HCT116 (cell line): ENCODE data around the gene LARP1. TPM values are rescaled to one million over a fixed set of nuclear protein-coding genes. Genes with fewer than 3 reads are reported as not detected.

Experiments
- ATAC-seq: fragments of 200-7000 bp; cut with Tn5 transposase; 2 replicates; pipeline ENCODE4 v1.9.1; 2020; ENCODE audit warnings: mild to moderate bottlenecking, moderate library complexity
- BruUV-seq: library from RNA; stranded (reverse); fragments of 400-500 nt; replicated peaks from 2 replicates; lab custom pipeline; 2021; lab: Mats Ljungman, UMichigan
- CTCF ChIA-PET: fragments of 300-600 bp; sonication (Branson Sonifier 250); formaldehyde crosslinking; loops from one replicate; lab custom pipeline; 2021; ENCODE audit warnings: antibody characterized with exemption; lab: Charles Lee
- POLR2A ChIA-PET: fragments of 300-600, 350-600 bp; sonication (Branson Sonifier 250); formaldehyde crosslinking; loops from one replicate; lab custom pipeline; 2021; ENCODE audit warnings: antibody characterized with exemption; lab: Charles Lee
- RAD21 ChIA-PET, 2 experiments: fragments of 300-600 bp; sonication (Branson Sonifier 250); formaldehyde crosslinking; loops; one replicate each; lab custom pipeline; 2023; ENCODE audit warnings: low total read pairs in 2 of 2; ENCODE audit not compliant: uncharacterized antibody in 2 of 2, unreplicated experiment in 2 of 2, low non-redundant PET in 1 of 2; lab: Charles Lee
- DNase-seq: peaks from one replicate; pipeline ENCODE4 v3.0.0-alpha.2; 2010; ENCODE audit warnings: low read depth, low spot score
- H2AFZ ChIP-seq: fragments of 200-600 bp; shearing (Covaris generic), sonication (generic); 2 replicates; pipeline ENCODE4 v1.6.1; 2017; ENCODE audit warnings: low read depth, mixed run types, mixed read lengths, antibody characterized with exemption, low read length; ENCODE audit not compliant: poor library complexity, severe bottlenecking
- H3K27ac ChIP-seq: 2 replicates; pipeline ENCODE4 v1.5.1; 2012; ENCODE audit warnings: low read depth, low read length
- H3K27me3 ChIP-seq: fragments of 200-600 bp; sonication (generic); 2 replicates; pipeline ENCODE4 v1.6.1; 2016; ENCODE audit warnings: mixed run types, low read length, mixed read lengths; ENCODE audit not compliant: insufficient read depth
- H3K36me3 ChIP-seq, 2 experiments: fragments of 200-500 bp in 1 of 2; fragments of 200-600 bp in 1 of 2; sonication (Bioruptor generic) in 1 of 2; sonication (generic) in 1 of 2; 2 replicates each; pipeline versions ENCODE4 v1.5.1 to v1.6.1; 2014 to 2016; ENCODE audit warnings: low read length in 2 of 2, inconsistent platforms in 1 of 2, mixed read lengths in 1 of 2, mixed run types in 1 of 2; ENCODE audit not compliant: insufficient read depth in 2 of 2, control insufficient read depth in 1 of 2
- H3K4me1 ChIP-seq, 2 experiments: fragments of 200-600 bp in 1 of 2; sonication (generic) in 1 of 2; 2 replicates each; pipeline versions ENCODE4 v1.5.1 to v1.6.1; 2012 to 2017; ENCODE audit warnings: low read length in 2 of 2, inconsistent platforms in 1 of 2, mild to moderate bottlenecking in 1 of 2, mixed read lengths in 1 of 2, mixed run types in 1 of 2, moderate library complexity in 1 of 2; ENCODE audit not compliant: insufficient read depth in 2 of 2, control insufficient read depth in 1 of 2
- H3K4me2 ChIP-seq: fragments of 200-600 bp; sonication (generic); 2 replicates; pipeline ENCODE4 v1.6.1; 2017; ENCODE audit warnings: mixed run types, low read length, mixed read lengths
- H3K4me3 ChIP-seq, 2 experiments: fragments of 200-600 bp in 1 of 2; sonication (generic) in 1 of 2; replicated peaks in 1 of 2; 2 replicates each; pipeline ENCODE4 v1.5.1; 2011 to 2016; ENCODE audit warnings: low read length in 2 of 2, control low read depth in 1 of 2, low read depth in 1 of 2, mild to moderate bottlenecking in 1 of 2, mixed read lengths in 1 of 2, mixed run types in 1 of 2
- H3K79me2 ChIP-seq: fragments of 200-600 bp; sonication (generic); 2 replicates; pipeline ENCODE4 v1.6.1; 2017; ENCODE audit warnings: mild to moderate bottlenecking, mixed run types, low read length, moderate library complexity, mixed read lengths; ENCODE audit not compliant: insufficient read depth
- H3K9ac ChIP-seq: fragments of 200-600 bp; sonication (generic); 2 replicates; pipeline ENCODE4 v1.6.1; 2016; ENCODE audit warnings: low read length, mixed read lengths
- H3K9me2 ChIP-seq: fragments of 200-600 bp; sonication (generic), shearing (Covaris generic); 2 replicates; pipeline ENCODE4 v1.6.1; 2017; ENCODE audit warnings: mixed run types, mild to moderate bottlenecking, moderate library complexity; ENCODE audit not compliant: insufficient read depth
- H3K9me3 ChIP-seq, 2 experiments: fragments of 200-500 bp in 1 of 2; fragments of 200-600 bp in 1 of 2; sonication (Bioruptor generic) in 1 of 2; sonication (generic) in 1 of 2; 2 replicates each; pipeline ENCODE4 v1.6.1; 2014 to 2017; ENCODE audit warnings: low read length in 2 of 2, mixed read lengths in 2 of 2, inconsistent platforms in 1 of 2, low read depth in 1 of 2, mild to moderate bottlenecking in 1 of 2, mixed run types in 1 of 2, moderate library complexity in 1 of 2; ENCODE audit not compliant: control insufficient read depth in 1 of 2, insufficient read depth in 1 of 2
- H4K20me1 ChIP-seq: fragments of 200-600 bp; sonication (generic), shearing (Covaris generic); 2 replicates; pipeline ENCODE4 v1.6.1; 2017; ENCODE audit warnings: mixed run types, mild to moderate bottlenecking, moderate library complexity; ENCODE audit not compliant: insufficient read depth
- CBX3 ChIP-seq: IDR thresholded peaks from 2 replicates; pipeline ENCODE4 v1.6.1; 2012; ENCODE audit warnings: low read depth
- EGR1 ChIP-seq: IDR thresholded peaks from 2 replicates; pipeline ENCODE4 v1.6.1; 2012; ENCODE audit warnings: low read depth
- ELF1 ChIP-seq: IDR thresholded peaks from 2 replicates; pipeline ENCODE4 v1.6.1; 2012; ENCODE audit warnings: low read depth, borderline replicate concordance
- EZH2phosphoT487 ChIP-seq: fragments of 200-600 bp; IDR thresholded peaks from 2 replicates; pipeline ENCODE4 v1.6.1; 2018; ENCODE audit warnings: antibody characterized with exemption, borderline replicate concordance
- FOSL1 ChIP-seq: IDR thresholded peaks from 2 replicates; pipeline ENCODE4 v1.6.1; 2012; ENCODE audit warnings: low read depth
- JUND ChIP-seq: IDR thresholded peaks from 2 replicates; pipeline ENCODE4 v1.6.1; 2012
- POLR2A ChIP-seq: IDR thresholded peaks from 2 replicates; pipeline ENCODE4 v1.7.0; 2011; ENCODE audit warnings: borderline replicate concordance; ENCODE audit not compliant: insufficient read depth, insufficient read length; ENCODE audit errors: extremely low read depth
- RAD21 ChIP-seq: IDR thresholded peaks from 2 replicates; pipeline ENCODE4 v1.6.1; 2012; ENCODE audit warnings: low read depth, mild to moderate bottlenecking
- SP1 ChIP-seq: IDR thresholded peaks from 2 replicates; pipeline ENCODE4 v1.6.1; 2012; ENCODE audit warnings: low read depth
- SRF ChIP-seq: IDR thresholded peaks from 2 replicates; pipeline ENCODE4 v1.6.1; 2012; ENCODE audit warnings: low read depth
- TCF7L2 ChIP-seq: IDR thresholded peaks from 2 replicates; pipeline ENCODE4 v1.7.0; 2011; ENCODE audit warnings: borderline replicate concordance, inconsistent platforms; ENCODE audit not compliant: insufficient read depth, insufficient read length; ENCODE audit errors: extremely low read depth
- YY1 ChIP-seq: IDR thresholded peaks from 2 replicates; pipeline ENCODE4 v1.6.1; 2011; ENCODE audit warnings: low read length, low read depth, moderate library complexity, mild to moderate bottlenecking; ENCODE audit not compliant: insufficient replicate concordance; ENCODE audit errors: extremely low read depth
- intact Hi-C: fragments of 100-400 bp; cut with micrococcal nuclease; formaldehyde crosslinking; loops from 2 replicates; pipeline ENCODE4 v1.10.0; 2022
- total RNA-seq: library from RNA; stranded (reverse); gene quantifications from one replicate; pipeline ENCODE4 v1.2.1, GENCODE V29; 2021; ENCODE audit not compliant: unreplicated experiment
- TF ChIP-seq, protein P1 (sequence below): IDR thresholded peaks from 2 replicates; pipeline ENCODE4 v1.6.1; 2011; ENCODE audit warnings: mild to moderate bottlenecking, low read length, moderate library complexity; ENCODE audit not compliant: insufficient replicate concordance; ENCODE audit errors: extremely low read depth
- TF ChIP-seq, protein P2 (sequence below): IDR thresholded peaks from 2 replicates; pipeline ENCODE4 v1.6.1; 2012
- TF ChIP-seq, protein P3 (sequence below): IDR thresholded peaks from 2 replicates; pipeline ENCODE4 v1.6.1; 2012; ENCODE audit warnings: low read depth
- TF ChIP-seq, protein P4 (sequence below), 3 experiments: fragments of 200-600 bp in 1 of 3; sonication (generic) in 1 of 3; IDR thresholded peaks in 2 of 3; conservative IDR thresholded peaks in 1 of 3; 2 replicates each; pipeline ENCODE4 v1.5.1; 2012 to 2017; ENCODE audit warnings: low read depth in 2 of 3, low read length in 2 of 3, antibody characterized with exemption in 1 of 3, borderline replicate concordance in 1 of 3, control low read depth in 1 of 3, mild to moderate bottlenecking in 1 of 3, mixed read lengths in 1 of 3, mixed run types in 1 of 3, moderate library complexity in 1 of 3; ENCODE audit not compliant: insufficient read depth in 1 of 3

LARP1 gene
- total RNA-seq, 1 experiment from 2014 or later: 201 TPM

DNA sequence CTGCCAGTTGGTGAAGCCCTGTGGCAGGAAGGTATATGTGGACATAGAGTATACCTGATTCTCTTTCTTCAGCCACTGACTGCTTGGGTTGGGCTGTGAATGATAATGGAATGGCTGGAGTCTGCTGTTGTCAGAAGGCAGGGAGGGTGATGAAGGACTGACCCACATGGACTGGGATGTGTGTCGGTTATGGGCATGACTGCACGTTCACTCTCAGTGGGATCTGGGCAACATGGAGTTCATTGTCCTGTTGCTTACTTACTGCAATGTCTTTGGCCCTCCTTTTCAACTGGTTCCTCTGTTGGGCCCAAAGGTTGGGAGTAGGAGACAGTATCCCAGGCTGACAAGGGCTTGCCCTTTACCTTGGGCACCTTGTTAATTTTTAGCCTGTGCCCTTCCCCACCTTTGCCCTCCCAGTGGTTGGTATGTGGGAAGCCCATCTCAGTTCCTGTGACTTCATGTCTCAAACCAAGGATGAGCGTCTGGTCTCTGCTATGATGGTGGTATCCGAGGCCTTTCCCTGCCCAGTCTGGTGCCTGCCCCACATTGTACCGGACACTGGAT, 60.6 kb downstream of the LARP1 start (continued):
- TF ChIP-seq RAD21: no peak
- TF ChIP-seq SRF: no peak
- TF ChIP-seq, protein P1, sequence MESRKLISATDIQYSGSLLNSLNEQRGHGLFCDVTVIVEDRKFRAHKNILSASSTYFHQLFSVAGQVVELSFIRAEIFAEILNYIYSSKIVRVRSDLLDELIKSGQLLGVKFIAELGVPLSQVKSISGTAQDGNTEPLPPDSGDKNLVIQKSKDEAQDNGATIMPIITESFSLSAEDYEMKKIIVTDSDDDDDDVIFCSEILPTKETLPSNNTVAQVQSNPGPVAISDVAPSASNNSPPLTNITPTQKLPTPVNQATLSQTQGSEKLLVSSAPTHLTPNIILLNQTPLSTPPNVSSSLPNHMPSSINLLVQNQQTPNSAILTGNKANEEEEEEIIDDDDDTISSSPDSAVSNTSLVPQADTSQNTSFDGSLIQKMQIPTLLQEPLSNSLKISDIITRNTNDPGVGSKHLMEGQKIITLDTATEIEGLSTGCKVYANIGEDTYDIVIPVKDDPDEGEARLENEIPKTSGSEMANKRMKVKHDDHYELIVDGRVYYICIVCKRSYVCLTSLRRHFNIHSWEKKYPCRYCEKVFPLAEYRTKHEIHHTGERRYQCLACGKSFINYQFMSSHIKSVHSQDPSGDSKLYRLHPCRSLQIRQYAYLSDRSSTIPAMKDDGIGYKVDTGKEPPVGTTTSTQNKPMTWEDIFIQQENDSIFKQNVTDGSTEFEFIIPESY: no peak
- TF ChIP-seq, protein P2, sequence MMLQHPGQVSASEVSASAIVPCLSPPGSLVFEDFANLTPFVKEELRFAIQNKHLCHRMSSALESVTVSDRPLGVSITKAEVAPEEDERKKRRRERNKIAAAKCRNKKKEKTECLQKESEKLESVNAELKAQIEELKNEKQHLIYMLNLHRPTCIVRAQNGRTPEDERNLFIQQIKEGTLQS: no peak

DNA sequence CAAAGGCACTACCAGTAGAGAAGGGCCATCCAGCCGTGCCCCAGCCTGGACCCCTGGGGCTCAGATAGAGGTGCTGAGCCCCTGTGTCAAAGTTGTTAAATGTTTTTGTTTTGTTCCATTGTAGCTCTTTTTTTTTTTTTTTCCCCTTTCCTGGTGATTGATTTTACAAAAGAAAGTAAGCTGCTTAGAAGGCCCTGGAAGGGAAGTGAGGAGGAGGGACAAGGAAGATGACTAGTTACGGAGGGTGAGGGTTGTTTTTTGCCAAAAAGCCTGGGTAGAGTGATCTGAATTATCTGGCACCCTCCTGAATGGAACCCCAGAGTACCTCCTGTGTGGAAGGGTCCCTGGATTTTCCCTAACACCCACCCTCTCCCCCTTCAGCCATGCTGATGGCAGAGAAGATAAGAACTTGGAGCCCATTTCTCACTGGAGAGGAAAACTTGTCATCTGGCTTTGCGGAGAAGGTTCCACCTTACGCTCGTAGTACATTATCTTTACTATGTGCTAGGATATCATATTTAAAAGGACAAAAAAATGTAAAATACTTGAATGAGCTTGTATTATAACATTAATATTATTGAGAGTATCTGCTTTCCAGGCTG, 61.8 kb downstream of the LARP1 start:
- no peaks in the 10 kb centered on the region for H3K27me3 ChIP-seq
- no peak overlapping the region for H3K4me3 ChIP-seq
- no TSS peak for BruUV-seq
- ChIA-PET CTCF (no interaction called here), RAD21 (no interaction called here), POLR2A (no interaction called here)
- peaks cover 3% of the 10 kb centered on the region; the same call in 1 of the 2 replicates for H4K20me1 ChIP-seq
- H3K9ac ChIP-seq: no peak overlapping the region
- no peak overlapping the region for H3K4me2 ChIP-seq
- no peak overlapping the region for H2AFZ ChIP-seq
- H3K27ac ChIP-seq: no peak overlapping the region
- ATAC-seq (no peak), DNase-seq (no peak)
- no peaks in the 10 kb centered on the region for H3K9me2 ChIP-seq
- H3K79me2 ChIP-seq: peaks cover 15% of the 10 kb centered on the region; the same call in 1 of the 2 replicates
- no peaks in the 10 kb centered on the region for H3K4me1 ChIP-seq
- TF ChIP-seq, protein P3, sequence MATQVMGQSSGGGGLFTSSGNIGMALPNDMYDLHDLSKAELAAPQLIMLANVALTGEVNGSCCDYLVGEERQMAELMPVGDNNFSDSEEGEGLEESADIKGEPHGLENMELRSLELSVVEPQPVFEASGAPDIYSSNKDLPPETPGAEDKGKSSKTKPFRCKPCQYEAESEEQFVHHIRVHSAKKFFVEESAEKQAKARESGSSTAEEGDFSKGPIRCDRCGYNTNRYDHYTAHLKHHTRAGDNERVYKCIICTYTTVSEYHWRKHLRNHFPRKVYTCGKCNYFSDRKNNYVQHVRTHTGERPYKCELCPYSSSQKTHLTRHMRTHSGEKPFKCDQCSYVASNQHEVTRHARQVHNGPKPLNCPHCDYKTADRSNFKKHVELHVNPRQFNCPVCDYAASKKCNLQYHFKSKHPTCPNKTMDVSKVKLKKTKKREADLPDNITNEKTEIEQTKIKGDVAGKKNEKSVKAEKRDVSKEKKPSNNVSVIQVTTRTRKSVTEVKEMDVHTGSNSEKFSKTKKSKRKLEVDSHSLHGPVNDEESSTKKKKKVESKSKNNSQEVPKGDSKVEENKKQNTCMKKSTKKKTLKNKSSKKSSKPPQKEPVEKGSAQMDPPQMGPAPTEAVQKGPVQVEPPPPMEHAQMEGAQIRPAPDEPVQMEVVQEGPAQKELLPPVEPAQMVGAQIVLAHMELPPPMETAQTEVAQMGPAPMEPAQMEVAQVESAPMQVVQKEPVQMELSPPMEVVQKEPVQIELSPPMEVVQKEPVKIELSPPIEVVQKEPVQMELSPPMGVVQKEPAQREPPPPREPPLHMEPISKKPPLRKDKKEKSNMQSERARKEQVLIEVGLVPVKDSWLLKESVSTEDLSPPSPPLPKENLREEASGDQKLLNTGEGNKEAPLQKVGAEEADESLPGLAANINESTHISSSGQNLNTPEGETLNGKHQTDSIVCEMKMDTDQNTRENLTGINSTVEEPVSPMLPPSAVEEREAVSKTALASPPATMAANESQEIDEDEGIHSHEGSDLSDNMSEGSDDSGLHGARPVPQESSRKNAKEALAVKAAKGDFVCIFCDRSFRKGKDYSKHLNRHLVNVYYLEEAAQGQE: no peak
- TF ChIP-seq RAD21: no peak
- TF ChIP-seq YY1: no peak
- TF ChIP-seq EGR1: no peak
- TF ChIP-seq ELF1: no peak
- TF ChIP-seq SRF: no peak
- TF ChIP-seq, protein P4, sequence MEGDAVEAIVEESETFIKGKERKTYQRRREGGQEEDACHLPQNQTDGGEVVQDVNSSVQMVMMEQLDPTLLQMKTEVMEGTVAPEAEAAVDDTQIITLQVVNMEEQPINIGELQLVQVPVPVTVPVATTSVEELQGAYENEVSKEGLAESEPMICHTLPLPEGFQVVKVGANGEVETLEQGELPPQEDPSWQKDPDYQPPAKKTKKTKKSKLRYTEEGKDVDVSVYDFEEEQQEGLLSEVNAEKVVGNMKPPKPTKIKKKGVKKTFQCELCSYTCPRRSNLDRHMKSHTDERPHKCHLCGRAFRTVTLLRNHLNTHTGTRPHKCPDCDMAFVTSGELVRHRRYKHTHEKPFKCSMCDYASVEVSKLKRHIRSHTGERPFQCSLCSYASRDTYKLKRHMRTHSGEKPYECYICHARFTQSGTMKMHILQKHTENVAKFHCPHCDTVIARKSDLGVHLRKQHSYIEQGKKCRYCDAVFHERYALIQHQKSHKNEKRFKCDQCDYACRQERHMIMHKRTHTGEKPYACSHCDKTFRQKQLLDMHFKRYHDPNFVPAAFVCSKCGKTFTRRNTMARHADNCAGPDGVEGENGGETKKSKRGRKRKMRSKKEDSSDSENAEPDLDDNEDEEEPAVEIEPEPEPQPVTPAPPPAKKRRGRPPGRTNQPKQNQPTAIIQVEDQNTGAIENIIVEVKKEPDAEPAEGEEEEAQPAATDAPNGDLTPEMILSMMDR (IDR thresholded peaks at IDR 0.05 in 2 of 3, conservative IDR thresholded peaks at IDR 0.05 in 1 of 3; ENCODE audit: borderline replicate concordance in 1 of 3, insufficient read depth in 1 of 3, low read depth in 2 of 3, low read length in 2 of 3): no peak
- TF ChIP-seq POLR2A: no peak
- no peak for TF ChIP-seq FOSL1
- TF ChIP-seq SP1: no peak
- TF ChIP-seq CBX3: no peak
- TF ChIP-seq TCF7L2: no peak
- no peak for TF ChIP-seq EZH2phosphoT487
- TF ChIP-seq JUND: no peak
- intact Hi-C loops: no loop called here
- H3K36me3 ChIP-seq: peaks cover 32 to 55% of the 10 kb centered on the region in 2 experiments
- no peaks in the 10 kb centered on the region for H3K9me3 ChIP-seq
